Thyroid gland (tissue), 4 donors: ENCODE results near the gene MOSPD2.

Experiments used
- CTCF ChIP-seq, 6 experiments: fragments of 200-600 bp in 3 of 6; fragments of 450-650 bp in 3 of 6; sonication (generic) in 3 of 6; IDR thresholded peaks; one replicate each; pipeline ENCODE4 v1.5.1; 2016 to 2019; ENCODE audit warnings: antibody characterized with exemption in 6 of 6, mild to moderate bottlenecking in 2 of 6, inconsistent platforms in 1 of 6, moderate library complexity in 1 of 6
- POLR2A ChIP-seq, 2 donors: fragments of 450-650 bp; IDR thresholded peaks; one replicate each; pipeline ENCODE4 v1.6.1; 2017; ENCODE audit warnings: antibody characterized with exemption in 2 of 2, mild to moderate bottlenecking in 2 of 2, moderate library complexity in 1 of 2

GRCh38 chrX:14941301-14941700, 68.1 kb downstream of the MOSPD2 start:
- TF ChIP-seq CTCF (IDR thresholded peaks at IDR 0.05) (no peak), POLR2A (IDR thresholded peaks at IDR 0.05) (no peak)
